ENCODE measurements around the gene XRCC3.

DNA sequence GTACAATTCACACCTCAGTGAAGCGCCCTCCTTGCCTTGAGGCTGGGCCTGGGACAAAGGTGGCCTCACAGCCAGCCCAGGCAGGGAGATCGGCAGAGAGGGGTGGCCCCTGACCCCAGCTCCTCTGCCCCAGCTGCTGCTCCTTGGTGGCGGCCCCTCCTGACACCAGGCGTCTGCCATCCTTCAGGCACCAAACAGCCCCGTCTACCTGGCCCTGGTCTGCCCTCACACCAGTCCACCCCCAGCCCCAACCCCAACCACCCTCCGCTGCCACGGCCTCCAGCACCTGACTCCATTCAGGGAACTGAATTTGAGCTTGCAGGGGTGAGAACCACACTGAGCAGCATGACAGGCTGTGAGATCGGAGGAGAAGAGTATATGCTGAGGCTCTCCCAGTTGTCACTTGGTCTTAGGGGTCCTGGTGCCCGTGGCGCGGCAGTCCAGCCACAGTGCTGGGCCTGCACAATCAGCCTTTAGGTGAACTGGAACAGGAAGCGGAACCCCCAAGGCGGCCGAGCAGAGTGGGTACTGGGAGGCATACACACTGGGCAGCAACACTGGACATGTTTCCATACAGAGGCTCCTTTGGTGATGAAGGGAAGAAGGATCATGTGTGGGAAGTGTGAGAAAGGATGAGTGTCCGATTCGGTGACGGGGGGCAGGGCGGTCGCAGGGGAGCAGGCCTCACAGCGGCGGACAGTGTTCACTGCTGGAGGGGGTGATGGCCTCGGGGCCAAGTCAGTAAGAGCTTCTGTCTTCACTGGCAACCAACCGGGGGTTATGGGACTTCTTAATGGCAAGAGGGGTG, 19.0 kb upstream of the XRCC3 start:
- TF ChIP-seq POLR2A (IDR thresholded peaks at IDR 0.05), result no peak
- TF ChIP-seq, protein P1, sequence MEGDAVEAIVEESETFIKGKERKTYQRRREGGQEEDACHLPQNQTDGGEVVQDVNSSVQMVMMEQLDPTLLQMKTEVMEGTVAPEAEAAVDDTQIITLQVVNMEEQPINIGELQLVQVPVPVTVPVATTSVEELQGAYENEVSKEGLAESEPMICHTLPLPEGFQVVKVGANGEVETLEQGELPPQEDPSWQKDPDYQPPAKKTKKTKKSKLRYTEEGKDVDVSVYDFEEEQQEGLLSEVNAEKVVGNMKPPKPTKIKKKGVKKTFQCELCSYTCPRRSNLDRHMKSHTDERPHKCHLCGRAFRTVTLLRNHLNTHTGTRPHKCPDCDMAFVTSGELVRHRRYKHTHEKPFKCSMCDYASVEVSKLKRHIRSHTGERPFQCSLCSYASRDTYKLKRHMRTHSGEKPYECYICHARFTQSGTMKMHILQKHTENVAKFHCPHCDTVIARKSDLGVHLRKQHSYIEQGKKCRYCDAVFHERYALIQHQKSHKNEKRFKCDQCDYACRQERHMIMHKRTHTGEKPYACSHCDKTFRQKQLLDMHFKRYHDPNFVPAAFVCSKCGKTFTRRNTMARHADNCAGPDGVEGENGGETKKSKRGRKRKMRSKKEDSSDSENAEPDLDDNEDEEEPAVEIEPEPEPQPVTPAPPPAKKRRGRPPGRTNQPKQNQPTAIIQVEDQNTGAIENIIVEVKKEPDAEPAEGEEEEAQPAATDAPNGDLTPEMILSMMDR (IDR thresholded peaks at IDR 0.05), result no peak
